SU-DHL-6 (cell line): ENCODE measurements around the gene KCNB1.

Experiments used
- H2AFZ ChIP-seq: fragments of 200-600 bp; sonication (generic); 2 replicates; pipeline ENCODE4 v1.6.1; 2014; ENCODE audit warnings: low read depth, mild to moderate bottlenecking, moderate library complexity, mixed read lengths, antibody characterized with exemption, low read length; ENCODE audit not compliant: severe bottlenecking
- H3F3A ChIP-seq: fragments of 200-600 bp; shearing (Covaris generic); 2 replicates; pipeline ENCODE4 v1.6.0; 2016; ENCODE audit warnings: antibody characterized with exemption, mild to moderate bottlenecking; ENCODE audit not compliant: insufficient read depth
- H3K27ac ChIP-seq: fragments of 200-600 bp; sonication (generic); 2 replicates; pipeline ENCODE4 v1.5.1; 2016; ENCODE audit warnings: low read depth, mild to moderate bottlenecking, low read length, moderate library complexity, mixed read lengths
- H3K27me3 ChIP-seq: fragments of 200-600 bp; sonication (generic), shearing (Covaris generic); 2 replicates; pipeline ENCODE4 v1.6.0; 2014; ENCODE audit warnings: mild to moderate bottlenecking, low read length
- H3K36me3 ChIP-seq: fragments of 200-600 bp; sonication (generic); 2 replicates; pipeline ENCODE4 v1.6.1; 2014; ENCODE audit warnings: mild to moderate bottlenecking, low read length, mixed read lengths
- H3K4me2 ChIP-seq: fragments of 300-600, 200-600 bp; shearing (Covaris generic), sonication (generic); 2 replicates; pipeline ENCODE4 v1.6.0; 2014; ENCODE audit warnings: low read length, low read depth, mild to moderate bottlenecking; ENCODE audit not compliant: poor library complexity, severe bottlenecking
- H3K4me3 ChIP-seq: fragments of 200-600 bp; sonication (generic); 2 replicates; pipeline ENCODE4 v1.5.1; 2014; ENCODE audit warnings: antibody characterized with exemption, low read length, mild to moderate bottlenecking, mixed read lengths; ENCODE audit not compliant: insufficient read depth, poor library complexity, severe bottlenecking
- H3K79me2 ChIP-seq: fragments of 200-600 bp; sonication (generic); 2 replicates; pipeline ENCODE4 v1.6.1; 2014; ENCODE audit warnings: mild to moderate bottlenecking, low read length, moderate library complexity; ENCODE audit not compliant: insufficient read depth
- H3K9ac ChIP-seq: fragments of 200-600 bp; sonication (generic); 2 replicates; pipeline ENCODE4 v1.7.0; 2014; ENCODE audit warnings: mild to moderate bottlenecking, low read length
- H3K9me2 ChIP-seq: fragments of 200-600 bp; sonication (generic); replicated peaks from 2 replicates; pipeline ENCODE4 v1.6.1; 2014; ENCODE audit warnings: low read length; ENCODE audit not compliant: insufficient read depth
- H3K9me3 ChIP-seq: fragments of 200-600 bp; sonication (generic); 2 replicates; pipeline ENCODE4 v1.6.1; 2014; ENCODE audit warnings: low read length, mixed read lengths; ENCODE audit not compliant: insufficient read depth
- H4K20me1 ChIP-seq: fragments of 200-600 bp; sonication (generic); 2 replicates; pipeline ENCODE4 v1.6.1; 2014; ENCODE audit warnings: low read depth, mild to moderate bottlenecking, antibody characterized with exemption, low read length, moderate library complexity, mixed read lengths
- EZH2phosphoT487 ChIP-seq: fragments of 200-600 bp; sonication (generic), shearing (Covaris generic); conservative IDR thresholded peaks from 2 replicates; pipeline ENCODE4 v1.6.1; 2018; ENCODE audit warnings: mild to moderate bottlenecking, antibody characterized with exemption, low read length, moderate library complexity, mixed read lengths
- TF ChIP-seq, protein P1 (sequence below): fragments of 200-600 bp; sonication (generic); IDR thresholded peaks from one replicate; pipeline ENCODE4 v1.5.1; 2017; ENCODE audit warnings: antibody characterized with exemption, mild to moderate bottlenecking, low read length, moderate library complexity; ENCODE audit not compliant: insufficient read depth, poor library complexity, severe bottlenecking

KCNB1 gene

DNA sequence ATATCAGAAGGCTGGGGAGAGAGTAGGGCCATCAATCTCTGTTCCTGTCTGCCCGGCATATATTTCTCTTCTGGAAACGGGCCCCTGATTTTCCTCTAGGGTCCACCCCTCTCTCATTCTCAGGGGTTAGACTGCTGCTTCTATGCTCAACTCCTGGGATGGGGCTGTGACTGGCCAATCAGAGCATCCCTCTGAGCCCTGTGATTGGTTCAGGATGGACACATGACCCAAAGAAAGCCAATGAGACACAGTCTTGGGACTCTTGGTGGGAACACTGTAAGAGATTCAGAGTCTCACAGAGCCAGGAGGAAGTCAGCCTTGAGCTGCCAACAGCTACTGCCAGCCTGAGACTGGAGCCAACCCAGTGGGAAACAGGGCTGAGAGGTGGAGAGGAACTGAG, 31.0 kb upstream of the KCNB1 start:
- Histone ChIP-seq H3K9ac (no peak overlapping the region), H3K9me2 (no peaks in the 10 kb centered on the region), H3K27ac (no peak overlapping the region), H3K79me2 (no peaks in the 10 kb centered on the region), H3K27me3 (no peaks in the 10 kb centered on the region), H3K4me2 (no peak overlapping the region), H3K36me3 (no peaks in the 10 kb centered on the region), H2AFZ (no peak overlapping the region), H3K4me3 (no peak overlapping the region), H3F3A (no peaks in the 10 kb centered on the region), H4K20me1 (no peaks in the 10 kb centered on the region), H3K9me3 (no peaks in the 10 kb centered on the region)
- no peak for TF ChIP-seq EZH2phosphoT487
- TF ChIP-seq, protein P1, sequence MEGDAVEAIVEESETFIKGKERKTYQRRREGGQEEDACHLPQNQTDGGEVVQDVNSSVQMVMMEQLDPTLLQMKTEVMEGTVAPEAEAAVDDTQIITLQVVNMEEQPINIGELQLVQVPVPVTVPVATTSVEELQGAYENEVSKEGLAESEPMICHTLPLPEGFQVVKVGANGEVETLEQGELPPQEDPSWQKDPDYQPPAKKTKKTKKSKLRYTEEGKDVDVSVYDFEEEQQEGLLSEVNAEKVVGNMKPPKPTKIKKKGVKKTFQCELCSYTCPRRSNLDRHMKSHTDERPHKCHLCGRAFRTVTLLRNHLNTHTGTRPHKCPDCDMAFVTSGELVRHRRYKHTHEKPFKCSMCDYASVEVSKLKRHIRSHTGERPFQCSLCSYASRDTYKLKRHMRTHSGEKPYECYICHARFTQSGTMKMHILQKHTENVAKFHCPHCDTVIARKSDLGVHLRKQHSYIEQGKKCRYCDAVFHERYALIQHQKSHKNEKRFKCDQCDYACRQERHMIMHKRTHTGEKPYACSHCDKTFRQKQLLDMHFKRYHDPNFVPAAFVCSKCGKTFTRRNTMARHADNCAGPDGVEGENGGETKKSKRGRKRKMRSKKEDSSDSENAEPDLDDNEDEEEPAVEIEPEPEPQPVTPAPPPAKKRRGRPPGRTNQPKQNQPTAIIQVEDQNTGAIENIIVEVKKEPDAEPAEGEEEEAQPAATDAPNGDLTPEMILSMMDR, result no peak

DNA sequence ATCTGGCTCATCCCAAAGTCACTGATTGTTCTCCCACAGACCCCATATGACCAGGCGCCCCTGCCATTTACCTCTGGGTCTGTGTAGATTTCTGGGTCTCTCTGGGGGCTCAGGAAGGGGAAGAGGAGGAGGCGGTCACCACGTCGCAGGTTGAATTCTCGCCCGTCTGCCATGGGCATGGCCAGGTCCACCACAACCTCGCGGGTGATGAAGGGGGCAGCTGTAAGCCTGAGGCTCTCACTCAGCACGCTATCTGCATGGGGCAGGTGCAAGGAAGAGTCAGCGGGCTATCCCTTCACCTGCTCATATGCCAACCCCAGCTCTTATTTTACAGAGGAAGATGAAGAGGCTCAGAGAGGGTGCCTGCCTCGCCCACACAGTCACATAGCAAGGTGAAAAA, 30.5 kb upstream of the KCNB1 start:
- H2AFZ ChIP-seq, result no peak overlapping the region
- H3K4me3 ChIP-seq, result no peak overlapping the region
- no peaks in the 10 kb centered on the region for H3K9me3 ChIP-seq
- no peaks in the 10 kb centered on the region for H3K27me3 ChIP-seq
- H4K20me1 ChIP-seq, result no peaks in the 10 kb centered on the region
- no peaks in the 10 kb centered on the region for H3F3A ChIP-seq
- no peaks in the 10 kb centered on the region for H3K9me2 ChIP-seq
- H3K36me3 ChIP-seq, result no peaks in the 10 kb centered on the region
- no peak for TF ChIP-seq EZH2phosphoT487
- TF ChIP-seq, protein P1, result no peak
- no peak overlapping the region for H3K9ac ChIP-seq
- H3K27ac ChIP-seq, result no peak overlapping the region
- no peaks in the 10 kb centered on the region for H3K79me2 ChIP-seq
- no peak overlapping the region for H3K4me2 ChIP-seq

DNA sequence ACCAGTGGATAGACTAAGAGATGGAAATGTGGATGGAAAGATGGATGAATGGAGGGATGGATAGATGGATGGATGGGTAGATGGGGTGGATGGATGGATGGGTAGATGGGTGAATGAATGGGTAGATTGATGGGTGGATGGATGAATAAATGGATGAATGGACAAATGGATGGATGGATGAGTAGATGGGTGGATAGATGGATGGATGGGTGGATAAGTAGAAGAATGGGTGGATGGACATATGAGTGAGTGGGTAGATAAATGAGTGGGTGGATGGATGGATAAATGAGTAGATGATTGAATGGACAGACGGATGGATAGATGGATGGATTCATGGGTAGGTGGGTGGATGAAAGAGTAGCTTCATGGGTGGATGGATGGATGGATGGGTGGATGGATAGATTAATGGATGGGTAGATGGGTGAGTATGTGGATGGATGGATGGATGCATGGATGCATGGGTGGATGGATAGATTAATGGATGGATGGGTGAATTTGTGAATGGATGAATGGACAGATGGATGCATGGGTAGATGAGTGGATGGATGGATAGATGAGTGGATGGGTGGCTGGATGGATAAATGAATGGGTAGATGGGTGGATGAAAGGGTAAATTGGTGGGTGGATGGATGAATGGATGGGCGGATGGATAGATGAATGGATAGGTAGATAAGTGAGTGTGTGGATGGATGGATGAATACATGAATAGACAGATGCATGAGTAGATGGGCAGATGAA, 29.5 kb upstream of the KCNB1 start:
- no peaks in the 10 kb centered on the region for H3K9me3 ChIP-seq
- H3K4me3 ChIP-seq, result no peak overlapping the region
- no peaks in the 10 kb centered on the region for H3K9me2 ChIP-seq
- H3K4me2 ChIP-seq, result no peak overlapping the region
- H3K27me3 ChIP-seq, result no peaks in the 10 kb centered on the region
- no peaks in the 10 kb centered on the region for H3F3A ChIP-seq
- H3K9ac ChIP-seq, result no peak overlapping the region
- H3K27ac ChIP-seq, result no peak overlapping the region
- H3K79me2 ChIP-seq, result no peaks in the 10 kb centered on the region
- TF ChIP-seq, protein P1, result no peak
- no peak for TF ChIP-seq EZH2phosphoT487
- H2AFZ ChIP-seq, result no peak overlapping the region
- no peaks in the 10 kb centered on the region for H4K20me1 ChIP-seq
- no peaks in the 10 kb centered on the region for H3K36me3 ChIP-seq
